Middle frontal gyrus (tissue), 1 donor: ENCODE results near the gene LYRM4.

Experiments
- DNase-seq: peaks from one replicate; pipeline ENCODE4 v3.0.0-alpha.2; 2015; ENCODE audit warnings: low spot score; ENCODE audit errors: extremely low spot score

The LYRM4 gene

GRCh38 chr6:5099537-5099936 is 161.2 kb downstream of the LYRM4 start:
- DNase-seq = no peak

- no peak for DNase-seq
Observed at GRCh38 chr6:5098501-5099270, 162.1 kb downstream of the LYRM4 start.

GRCh38 chr6:5096482-5096881 is 164.3 kb downstream of the LYRM4 start:
- no peak for DNase-seq

GRCh38 chr6:5095236-5095635 is 165.5 kb downstream of the LYRM4 start:
- DNase-seq = peak; percentile 8

- no peak for DNase-seq
Observed at GRCh38 chr6:5094327-5094726, 166.4 kb downstream of the LYRM4 start.

- no peak for DNase-seq
Observed at GRCh38 chr6:5093231-5094015, 167.3 kb downstream of the LYRM4 start.

GRCh38 chr6:5091210-5092069 is 169.3 kb downstream of the LYRM4 start:
- no peak for DNase-seq

GRCh38 chr6:5090603-5091002 is 170.1 kb downstream of the LYRM4 start:
- DNase-seq = no peak

GRCh38 chr6:5089481-5090438 is 171.0 kb downstream of the LYRM4 start:
- no peak for DNase-seq

- DNase-seq = no peak
Observed at GRCh38 chr6:5088780-5089179, 172.0 kb downstream of the LYRM4 start.

GRCh38 chr6:5087389-5087788 is 173.4 kb downstream of the LYRM4 start:
- DNase-seq = peak; percentile 39

- DNase-seq = no peak
Observed at GRCh38 chr6:5086294-5086890, 174.4 kb downstream of the LYRM4 start.

- DNase-seq = no peak
Observed at GRCh38 chr6:5085648-5086293, 175.0 kb downstream of the LYRM4 start.

GRCh38 chr6:5084781-5085647 is 175.7 kb downstream of the LYRM4 start, which contains the start of gene PPP1R3G:
TSS of gene PPP1R3G (plus strand) at chr6:5085341. CDS start at chr6:5085486, 145 bp downstream.
- no peak for DNase-seq

GRCh38 chr6:5084360-5084780 is 176.4 kb downstream of the LYRM4 start:
- no peak for DNase-seq

GRCh38 chr6:5083813-5084359 is 176.9 kb downstream of the LYRM4 start:
- no peak for DNase-seq

- DNase-seq = no peak
Observed at GRCh38 chr6:5083307-5083583, 177.5 kb downstream of the LYRM4 start.

GRCh38 chr6:5082487-5083306 is 178.1 kb downstream of the LYRM4 start:
- no peak for DNase-seq
